Measurements from ENCODE around the gene ADGRA1.

GRCh38 chr10:133082685-133083421 is 4.9 kb upstream of the ADGRA1 start:
- TF ChIP-seq, protein P1, sequence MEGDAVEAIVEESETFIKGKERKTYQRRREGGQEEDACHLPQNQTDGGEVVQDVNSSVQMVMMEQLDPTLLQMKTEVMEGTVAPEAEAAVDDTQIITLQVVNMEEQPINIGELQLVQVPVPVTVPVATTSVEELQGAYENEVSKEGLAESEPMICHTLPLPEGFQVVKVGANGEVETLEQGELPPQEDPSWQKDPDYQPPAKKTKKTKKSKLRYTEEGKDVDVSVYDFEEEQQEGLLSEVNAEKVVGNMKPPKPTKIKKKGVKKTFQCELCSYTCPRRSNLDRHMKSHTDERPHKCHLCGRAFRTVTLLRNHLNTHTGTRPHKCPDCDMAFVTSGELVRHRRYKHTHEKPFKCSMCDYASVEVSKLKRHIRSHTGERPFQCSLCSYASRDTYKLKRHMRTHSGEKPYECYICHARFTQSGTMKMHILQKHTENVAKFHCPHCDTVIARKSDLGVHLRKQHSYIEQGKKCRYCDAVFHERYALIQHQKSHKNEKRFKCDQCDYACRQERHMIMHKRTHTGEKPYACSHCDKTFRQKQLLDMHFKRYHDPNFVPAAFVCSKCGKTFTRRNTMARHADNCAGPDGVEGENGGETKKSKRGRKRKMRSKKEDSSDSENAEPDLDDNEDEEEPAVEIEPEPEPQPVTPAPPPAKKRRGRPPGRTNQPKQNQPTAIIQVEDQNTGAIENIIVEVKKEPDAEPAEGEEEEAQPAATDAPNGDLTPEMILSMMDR (conservative IDR thresholded peaks at IDR 0.05; ENCODE audit: low read length) = no peak
- no peak for TF ChIP-seq EZH2phosphoT487 (IDR thresholded peaks at IDR 0.05; ENCODE audit: borderline replicate concordance, low read depth, low read length)
